HepG2 (cell line): Measurements from ENCODE around the gene SHC3.

Experiments used
- ZNF44 ChIP-seq: sonication (generic); formaldehyde crosslinking; IDR thresholded peaks from 2 replicates; pipeline ENCODE4 v1.5.1; 2020; ENCODE audit warnings: mild to moderate bottlenecking, missing genetic modification reagents
- TF ChIP-seq, protein P1 (sequence below): sonication (generic); formaldehyde crosslinking; IDR thresholded peaks from 2 replicates; pipeline ENCODE4 v1.5.0; 2020; ENCODE audit warnings: mild to moderate bottlenecking, missing genetic modification reagents, moderate library complexity

DNA sequence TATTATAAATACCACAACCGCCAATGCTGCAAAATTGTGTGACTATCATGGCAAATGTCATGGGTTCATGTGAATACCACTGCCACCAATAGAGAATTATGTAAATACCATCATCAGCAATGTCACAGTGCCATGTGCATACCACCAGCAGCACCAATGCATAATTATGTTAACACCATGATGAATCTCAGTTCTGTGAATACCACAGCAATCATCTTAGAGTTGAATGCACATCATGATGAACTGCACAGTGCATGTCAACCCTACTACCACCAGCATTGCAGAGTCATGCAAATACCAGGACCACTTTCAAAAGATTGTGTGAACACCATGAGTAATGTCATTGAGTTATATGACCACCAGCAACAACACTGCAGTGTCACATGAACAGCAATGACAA is 63.2 kb downstream of the SHC3 start:
- TF ChIP-seq, protein P1, sequence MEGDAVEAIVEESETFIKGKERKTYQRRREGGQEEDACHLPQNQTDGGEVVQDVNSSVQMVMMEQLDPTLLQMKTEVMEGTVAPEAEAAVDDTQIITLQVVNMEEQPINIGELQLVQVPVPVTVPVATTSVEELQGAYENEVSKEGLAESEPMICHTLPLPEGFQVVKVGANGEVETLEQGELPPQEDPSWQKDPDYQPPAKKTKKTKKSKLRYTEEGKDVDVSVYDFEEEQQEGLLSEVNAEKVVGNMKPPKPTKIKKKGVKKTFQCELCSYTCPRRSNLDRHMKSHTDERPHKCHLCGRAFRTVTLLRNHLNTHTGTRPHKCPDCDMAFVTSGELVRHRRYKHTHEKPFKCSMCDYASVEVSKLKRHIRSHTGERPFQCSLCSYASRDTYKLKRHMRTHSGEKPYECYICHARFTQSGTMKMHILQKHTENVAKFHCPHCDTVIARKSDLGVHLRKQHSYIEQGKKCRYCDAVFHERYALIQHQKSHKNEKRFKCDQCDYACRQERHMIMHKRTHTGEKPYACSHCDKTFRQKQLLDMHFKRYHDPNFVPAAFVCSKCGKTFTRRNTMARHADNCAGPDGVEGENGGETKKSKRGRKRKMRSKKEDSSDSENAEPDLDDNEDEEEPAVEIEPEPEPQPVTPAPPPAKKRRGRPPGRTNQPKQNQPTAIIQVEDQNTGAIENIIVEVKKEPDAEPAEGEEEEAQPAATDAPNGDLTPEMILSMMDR (CRISPR knock-in tag) = no peak
- no peak for TF ChIP-seq ZNF44
